Body of pancreas (tissue), 4 donors: Measurements from ENCODE around the gene RBFOX2. TPM values are rescaled to one million over a fixed set of nuclear protein-coding genes. Genes with fewer than 3 reads are reported as not detected.

Experiments
- ATAC-seq: fragments of 150-250 bp; one replicate; pipeline ENCODE4 v1.9.1; 2016
- DNase-seq, 4 donors: peaks; one replicate each; pipeline ENCODE4 v3.0.0-alpha.2; 2019
- H3K27ac ChIP-seq, 4 donors: fragments of 200-600 bp; sonication (generic); 1 replicate in 3 of 4; 2 replicates in 1 of 4; pipeline versions ENCODE4 v1.5.1 to v1.6.1; 2016 to 2019; ENCODE audit warnings: mild to moderate bottlenecking in 1 of 4, mixed read lengths in 1 of 4, moderate library complexity in 1 of 4
- H3K27me3 ChIP-seq, 2 donors: fragments of 200-600 bp; sonication (generic); one replicate each; pipeline ENCODE4 v1.6.0; 2016; ENCODE audit warnings: mild to moderate bottlenecking in 1 of 2
- H3K36me3 ChIP-seq, 2 donors: fragments of 200-600 bp; sonication (generic); replicated peaks in 1 of 2; 2 replicates each; pipeline ENCODE4 v1.5.1; 2016; ENCODE audit warnings: low read depth in 2 of 2; ENCODE audit not compliant: insufficient read depth in 1 of 2
- H3K4me1 ChIP-seq: fragments of 200-600 bp; sonication (generic); one replicate; pipeline ENCODE4 v1.6.0; 2016
- H3K4me3 ChIP-seq, 2 donors: fragments of 200-600 bp; sonication (generic); 1 replicate in 1 of 2; 2 replicates in 1 of 2; pipeline ENCODE4 v1.5.1; 2016 to 2019
- H3K9me3 ChIP-seq, 3 donors: fragments of 200-600 bp; sonication (generic); 1 replicate in 2 of 3; 2 replicates in 1 of 3; pipeline ENCODE4 v1.5.1; 2016
- POLR2A ChIP-seq, 3 donors: fragments of 450-650 bp; IDR thresholded peaks; one replicate each; pipeline ENCODE4 v1.6.1; 2016; ENCODE audit warnings: antibody characterized with exemption in 3 of 3, mild to moderate bottlenecking in 2 of 3
- WGBS, 2 donors: methylation state at CpG; one replicate each; pipeline ENCODE4 v1.1.5; 2017; 5-methylcytosine and 5-hydroxymethylcytosine counted together
- intact Hi-C: fragments of 100-400 bp; cut with DNase I; formaldehyde crosslinking; loops from one replicate; pipeline ENCODE4 v1.15.1; 2023
- total RNA-seq, 2 donors: library from RNA; depleted of rRNA; stranded (reverse); fragments of >200 nt; gene quantifications; one replicate each; pipeline ENCODE4 v1.1.0, GENCODE V29; 2016
- TF ChIP-seq, protein P1 (sequence below), 7 experiments: fragments of 450-650 bp in 4 of 7; fragments of 200-600 bp in 3 of 7; sonication (generic) in 3 of 7; IDR thresholded peaks; one replicate each; pipeline ENCODE4 v1.5.1; 2016 to 2019; ENCODE audit warnings: antibody characterized with exemption in 7 of 7

RBFOX2 gene
- total RNA-seq, 2 donors from 2014 or later = 28.7 to 31.1 TPM

- Histone ChIP-seq H3K9me3 (no peaks in the 10 kb centered on the region), H3K27ac (no peak overlapping the region), H3K4me3 (no peak overlapping the region), H3K27me3 (no peaks in the 10 kb centered on the region), H3K4me1 (peaks cover 21% of the 10 kb centered on the region), H3K36me3 (no peaks in the 10 kb centered on the region)
- WGBS, 2 donors = 89 to 92% methylated on average over 5 of the region's 5 CpGs
- ATAC-seq = no peak
- intact Hi-C loops = no loop called here
- DNase-seq = no peak
- no peak for TF ChIP-seq POLR2A (IDR thresholded peaks at IDR 0.05)
- TF ChIP-seq, protein P1, sequence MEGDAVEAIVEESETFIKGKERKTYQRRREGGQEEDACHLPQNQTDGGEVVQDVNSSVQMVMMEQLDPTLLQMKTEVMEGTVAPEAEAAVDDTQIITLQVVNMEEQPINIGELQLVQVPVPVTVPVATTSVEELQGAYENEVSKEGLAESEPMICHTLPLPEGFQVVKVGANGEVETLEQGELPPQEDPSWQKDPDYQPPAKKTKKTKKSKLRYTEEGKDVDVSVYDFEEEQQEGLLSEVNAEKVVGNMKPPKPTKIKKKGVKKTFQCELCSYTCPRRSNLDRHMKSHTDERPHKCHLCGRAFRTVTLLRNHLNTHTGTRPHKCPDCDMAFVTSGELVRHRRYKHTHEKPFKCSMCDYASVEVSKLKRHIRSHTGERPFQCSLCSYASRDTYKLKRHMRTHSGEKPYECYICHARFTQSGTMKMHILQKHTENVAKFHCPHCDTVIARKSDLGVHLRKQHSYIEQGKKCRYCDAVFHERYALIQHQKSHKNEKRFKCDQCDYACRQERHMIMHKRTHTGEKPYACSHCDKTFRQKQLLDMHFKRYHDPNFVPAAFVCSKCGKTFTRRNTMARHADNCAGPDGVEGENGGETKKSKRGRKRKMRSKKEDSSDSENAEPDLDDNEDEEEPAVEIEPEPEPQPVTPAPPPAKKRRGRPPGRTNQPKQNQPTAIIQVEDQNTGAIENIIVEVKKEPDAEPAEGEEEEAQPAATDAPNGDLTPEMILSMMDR (IDR thresholded peaks at IDR 0.05) = no peak
Observed at GRCh38 chr22:35736166-35736565, 292.5 kb downstream of the RBFOX2 start.

DNA sequence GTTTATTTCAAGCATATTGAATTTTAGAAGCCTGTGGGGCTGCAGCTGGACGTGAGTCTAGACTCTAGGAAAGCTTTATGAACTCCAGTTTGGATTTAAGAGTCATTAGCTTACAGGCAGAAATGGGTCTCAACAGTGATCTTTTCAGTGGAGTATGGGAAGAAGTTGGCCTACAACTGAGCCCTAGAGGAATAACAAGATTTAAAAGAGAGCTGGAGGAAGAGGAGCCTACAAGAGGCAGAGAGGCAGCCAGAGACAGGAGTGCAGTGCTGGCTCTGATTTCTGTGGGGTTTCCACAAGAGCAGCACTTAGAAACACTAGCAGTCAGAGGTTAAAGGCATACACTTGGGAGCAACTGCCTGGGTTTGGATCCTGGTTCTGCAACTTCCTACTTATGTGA is 293.1 kb downstream of the RBFOX2 start:
- intact Hi-C loops = no loop called here
- ATAC-seq (no peak), DNase-seq (no peak)
- TF ChIP-seq POLR2A (IDR thresholded peaks at IDR 0.05) = no peak
- TF ChIP-seq, protein P1 (IDR thresholded peaks at IDR 0.05) = no peak
- Histone ChIP-seq H3K36me3 (no peaks in the 10 kb centered on the region), H3K4me3 (no peak overlapping the region), H3K27ac (no peak overlapping the region), H3K27me3 (no peaks in the 10 kb centered on the region), H3K4me1 (peaks cover 21% of the 10 kb centered on the region), H3K9me3 (no peaks in the 10 kb centered on the region)
- 68 to 83% methylated on average over 1 of the region's 1 CpG for WGBS, 2 donors

DNA sequence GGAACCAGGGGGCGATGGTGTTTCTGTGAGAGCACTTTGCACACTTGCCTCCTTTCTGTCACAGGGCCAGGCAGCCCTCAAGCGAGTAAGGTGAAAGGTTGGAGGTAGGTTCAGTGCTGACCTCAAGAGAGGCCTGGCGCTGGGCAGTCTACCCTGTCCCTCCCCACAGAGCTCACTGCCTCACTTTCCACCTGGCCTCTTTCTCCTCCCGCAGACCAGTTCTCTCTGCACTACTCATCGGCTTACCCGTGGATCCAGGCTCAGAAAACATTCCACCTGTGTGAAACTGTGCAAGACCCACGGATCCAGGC is 294.2 kb downstream of the RBFOX2 start:
- TF ChIP-seq, protein P1 (IDR thresholded peaks at IDR 0.05) = no peak
- TF ChIP-seq POLR2A (IDR thresholded peaks at IDR 0.05) = no peak
- Histone ChIP-seq H3K27me3 (no peaks in the 10 kb centered on the region), H3K4me1 (peaks cover 21% of the 10 kb centered on the region), H3K36me3 (no peaks in the 10 kb centered on the region), H3K9me3 (no peaks in the 10 kb centered on the region), H3K27ac (peak overlapping the region in 3 of 4 donors; percentile 6 to 61 (median 58)), H3K4me3 (no peak overlapping the region)
- no peak for DNase-seq
- ATAC-seq = peak; percentile 19
- 73 to 81% methylated on average over 4 to 7 of the region's 7 CpGs for WGBS, 2 donors
- intact Hi-C loops = no loop called here

GRCh38 chr22:35733791-35734516 is 294.7 kb downstream of the RBFOX2 start:
- peak; percentile 66 for ATAC-seq

More at GRCh38 chr22:35733791-35734516, 294.7 kb downstream of the RBFOX2 start:
- H3K36me3 ChIP-seq = no peaks in the 10 kb centered on the region
- H3K9me3 ChIP-seq = no peaks in the 10 kb centered on the region
- no peaks in the 10 kb centered on the region for H3K27me3 ChIP-seq
- H3K27ac ChIP-seq = peak overlapping the region; percentile 6 to 61 (median 47)
- 23 to 33% methylated on average over 7 of the region's 7 CpGs for WGBS, 2 donors
- H3K4me3 ChIP-seq = no peak overlapping the region
- intact Hi-C loops = no loop called here
- TF ChIP-seq, protein P1 (IDR thresholded peaks at IDR 0.05) = peak in 5 of 7 experiments; percentile 11 to 45 (median 30)
- no peak for TF ChIP-seq POLR2A (IDR thresholded peaks at IDR 0.05)
- peak; percentile 30 to 46 (median 39) for DNase-seq
- peaks cover 26% of the 10 kb centered on the region for H3K4me1 ChIP-seq
